K562 (cell line): ENCODE results near the gene ADAM22. TPM values are rescaled to one million over a fixed set of nuclear protein-coding genes. Genes with fewer than 3 reads are reported as not detected.

Experiments
- ATAC-seq: fragments of 200-7000 bp; cut with Tn5 transposase; 3 replicates; pipeline ENCODE4 v1.9.1; 2020; ENCODE audit warnings: moderate library complexity
- BruUV-seq: library from RNA; stranded (reverse); fragments of 400-500 nt; replicated peaks from 2 replicates; lab custom pipeline; 2021; lab: Mats Ljungman, UMichigan
- CTCF ChIA-PET: fragments of 300-600 bp; formaldehyde crosslinking; extraction: SDS; loops from one replicate; lab custom pipeline; 2021; ENCODE audit warnings: low intra/inter-chr PET ratio; lab: Yijun Ruan, JAX
- POLR2A ChIA-PET: fragments of 300-600, 350-650 bp; sonication (Branson Sonifier 250); formaldehyde crosslinking; extraction: SDS; loops from one replicate; lab custom pipeline; 2021; ENCODE audit warnings: antibody characterized with exemption, inconsistent platforms; lab: Yijun Ruan, JAX
- DNase-seq, 4 experiments: peaks; one replicate each; pipeline versions ENCODE4 v3.0.0 to v3.0.0-alpha.2; 2011 to 2018; ENCODE audit warnings: low spot score in 3 of 4, mixed read lengths in 3 of 4; ENCODE audit errors: extremely low read depth in 1 of 4
- FAIRE-seq: peaks from 2 replicates; lab custom pipeline; 2011; peaks lifted over from hg19 to GRCh38; lab: Jason Lieb, UNC
- H2AFZ ChIP-seq: 2 replicates; pipeline ENCODE4 v1.6.0; 2011; ENCODE audit warnings: low read depth, low read length, control low read depth, inconsistent platforms
- H3K27ac ChIP-seq: fragments of 200-600 bp; 3 replicates; pipeline ENCODE4 v1.8.0; 2011; ENCODE audit warnings: low read depth, mild to moderate bottlenecking, control low read depth, inconsistent platforms, low read length, moderate library complexity, mixed read lengths; ENCODE audit errors: extremely low read depth
- H3K27me3 ChIP-seq, 2 experiments: fragments of 300-600 bp in 1 of 2; 2 replicates in 1 of 2; 3 replicates in 1 of 2; pipeline versions ENCODE4 v1.6.0 to v1.8.0; 2011; ENCODE audit warnings: inconsistent platforms in 2 of 2, low read length in 2 of 2, mild to moderate bottlenecking in 1 of 2, mixed read lengths in 1 of 2, moderate library complexity in 1 of 2; ENCODE audit not compliant: control insufficient read depth in 2 of 2, insufficient read depth in 2 of 2
- H3K36me3 ChIP-seq: fragments of 300-600 bp; 3 replicates; pipeline ENCODE4 v1.8.0; 2011; ENCODE audit warnings: mild to moderate bottlenecking, low read length, inconsistent platforms; ENCODE audit not compliant: control insufficient read depth, insufficient read depth
- H3K4me1 ChIP-seq, 2 experiments: fragments of 200-600 bp in 1 of 2; replicated peaks in 1 of 2; 2 replicates in 1 of 2; 3 replicates in 1 of 2; pipeline versions ENCODE4 v1.5.1 to v1.8.0; 2011; ENCODE audit warnings: inconsistent platforms in 2 of 2, low read length in 2 of 2, mild to moderate bottlenecking in 1 of 2, mixed read lengths in 1 of 2, moderate library complexity in 1 of 2; ENCODE audit not compliant: control insufficient read depth in 2 of 2, insufficient read depth in 2 of 2
- H3K4me2 ChIP-seq: 2 replicates; pipeline ENCODE4 v1.6.1; 2011; ENCODE audit warnings: low read length, control low read depth, inconsistent platforms, mixed read lengths; ENCODE audit not compliant: insufficient read depth
- H3K4me3 ChIP-seq: fragments of 200-600 bp; sonication (generic), shearing (Covaris generic); 2 replicates; pipeline ENCODE4 v1.5.1; 2016; ENCODE audit warnings: control low read depth, inconsistent platforms
- H3K79me2 ChIP-seq: fragments of 200-600 bp; 3 replicates; pipeline ENCODE4 v1.8.0; 2011; ENCODE audit warnings: low read length, inconsistent platforms; ENCODE audit not compliant: control insufficient read depth, insufficient read depth
- H3K9ac ChIP-seq, 2 experiments: 2 replicates each; pipeline versions ENCODE4 v1.6.0 to v1.6.1; 2011; ENCODE audit warnings: low read depth in 2 of 2, low read length in 2 of 2, control low read depth in 1 of 2, inconsistent platforms in 1 of 2, mild to moderate bottlenecking in 1 of 2, mixed read lengths in 1 of 2; ENCODE audit not compliant: insufficient read depth in 1 of 2
- H3K9me1 ChIP-seq: one replicate; pipeline ENCODE4 v1.6.0; 2011; ENCODE audit warnings: inconsistent platforms, mild to moderate bottlenecking, low read length, moderate library complexity; ENCODE audit not compliant: control insufficient read depth, insufficient read depth
- H3K9me3 ChIP-seq: replicated peaks from 2 replicates; pipeline ENCODE4 v1.5.1; 2011; ENCODE audit warnings: low read depth, low read length, inconsistent platforms; ENCODE audit not compliant: control insufficient read depth, insufficient read depth
- H4K20me1 ChIP-seq: replicated peaks from 2 replicates; pipeline ENCODE4 v1.6.1; 2011; ENCODE audit warnings: low read length, inconsistent platforms, mixed read lengths; ENCODE audit not compliant: control insufficient read depth, insufficient read depth
- ELF4 ChIP-seq: fragments of 450-650 bp; formaldehyde crosslinking; IDR thresholded peaks from 2 replicates; pipeline ENCODE4 v1.4.0; 2022; ENCODE audit warnings: missing genetic modification characterization
- HLTF ChIP-seq: fragments of 450-650 bp; IDR thresholded peaks from 2 replicates; pipeline ENCODE4 v1.6.1; 2016
- HNRNPL ChIP-seq: fragments of 200-400 bp; formaldehyde crosslinking; IDR thresholded peaks from 2 replicates; pipeline ENCODE4 v1.6.1; 2017; ENCODE audit warnings: low read depth, mild to moderate bottlenecking, low read length
- NFATC3 ChIP-seq: fragments of 450-650 bp; IDR thresholded peaks from 2 replicates; pipeline ENCODE4 v1.6.1; 2017; ENCODE audit warnings: mild to moderate bottlenecking
- NUFIP1 ChIP-seq: fragments of 450-650 bp; IDR thresholded peaks from 2 replicates; pipeline ENCODE4 v1.6.1; 2018; ENCODE audit not compliant: partially characterized antibody
- ZNF165 ChIP-seq: fragments of 250-450 bp; sonication (Bioruptor Pico); IDR thresholded peaks from 2 replicates; pipeline ENCODE4 v1.4.0; 2020; ENCODE audit warnings: borderline replicate concordance
- ZNF263 ChIP-seq: sonication (generic); formaldehyde crosslinking; IDR thresholded peaks from 2 replicates; pipeline ENCODE4 v1.8.0; 2022; ENCODE audit warnings: mild to moderate bottlenecking, missing genetic modification reagents, borderline replicate concordance
- in situ Hi-C: fragments of 300-500 bp; cut with MboI; formaldehyde crosslinking; loops from 4 replicates; pipeline ENCODE4 v1.15.0; 2018; ENCODE audit warnings: inconsistent platforms, mixed read lengths
- intact Hi-C: fragments of 100-400 bp; cut with micrococcal nuclease; formaldehyde crosslinking; loops from 2 replicates; pipeline ENCODE4 v1.14.2; 2022
- polyA plus RNA-seq, 8 experiments: library from polyadenylated mRNA; depleted of rRNA in 4 of 8; stranded (reverse) in 5 of 8; unstranded in 3 of 8; fragments of >200 nt; fragmentation: Nextera tagmentation in 2 of 8; fragmentation: Illumina TruSeq in 1 of 8; extraction: Ambion mirVana in 2 of 8; extraction: Trizol in 1 of 8; gene quantifications; 2 replicates each; pipeline versions ENCODE4 v1.2.1 to v1.2.3, GENCODE V29; 2011 to 2014; ENCODE audit warnings: inconsistent platforms in 1 of 8, missing spikeins in 1 of 8
- total RNA-seq, 7 experiments: library from RNA; depleted of rRNA in 6 of 7; stranded (reverse); fragments of >200 nt in 6 of 7; fragmentation: Illumina TruSeq in 2 of 7; extraction: Trizol in 2 of 7; gene quantifications; 2 replicates each; pipeline versions ENCODE4 v1.2.1 to v1.2.3, GENCODE V29; 2011 to 2021; ENCODE audit warnings: low replicate concordance in 1 of 7
- TF ChIP-seq, protein P1 (sequence below), 2 experiments: fragments of 150-350 bp in 1 of 2; IDR thresholded peaks; 2 replicates each; pipeline ENCODE4 v1.6.1; 2012 to 2016; ENCODE audit warnings: low read depth in 2 of 2, low read length in 2 of 2, mild to moderate bottlenecking in 1 of 2, moderate library complexity in 1 of 2
- TF ChIP-seq, protein P2 (sequence below): fragments of 450-650 bp; IDR thresholded peaks from 2 replicates; pipeline ENCODE4 v1.6.1; 2016; ENCODE audit warnings: missing biosample characterization, missing genetic modification characterization
- TF ChIP-seq, protein P3 (sequence below): sonication (generic); formaldehyde crosslinking; IDR thresholded peaks from 2 replicates; pipeline ENCODE4 v1.8.1; 2023; ENCODE audit warnings: missing genetic modification reagents, mild to moderate bottlenecking, borderline replicate concordance

Gene ADAM22
- total and polyA plus RNA-seq, 9 of the 15 experiments (the other 6 are each of a cell fraction or from before 2014, with no cell fraction given): 0.01 to 0.58 (median 0.18) TPM

DNA sequence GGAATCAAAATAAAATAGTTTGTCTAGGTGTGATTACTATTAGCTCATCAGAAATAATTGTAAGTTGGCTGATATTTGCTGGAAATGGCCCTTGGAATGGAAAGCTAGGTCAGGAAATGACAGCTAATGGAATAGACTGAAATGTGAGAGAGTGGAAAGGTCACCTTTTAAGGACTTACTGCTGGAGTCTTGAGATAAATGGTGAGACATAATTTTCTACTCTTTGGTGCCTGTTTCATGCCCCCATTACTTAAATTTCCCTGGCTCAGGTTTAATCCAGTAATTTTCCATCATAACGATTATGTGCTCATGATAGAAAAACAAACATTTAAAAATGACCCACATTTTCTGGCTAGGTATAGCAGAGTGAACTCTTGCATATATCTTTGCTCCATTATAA, 123.6 kb downstream of the ADAM22 start (continued):
- TF ChIP-seq, protein P1, sequence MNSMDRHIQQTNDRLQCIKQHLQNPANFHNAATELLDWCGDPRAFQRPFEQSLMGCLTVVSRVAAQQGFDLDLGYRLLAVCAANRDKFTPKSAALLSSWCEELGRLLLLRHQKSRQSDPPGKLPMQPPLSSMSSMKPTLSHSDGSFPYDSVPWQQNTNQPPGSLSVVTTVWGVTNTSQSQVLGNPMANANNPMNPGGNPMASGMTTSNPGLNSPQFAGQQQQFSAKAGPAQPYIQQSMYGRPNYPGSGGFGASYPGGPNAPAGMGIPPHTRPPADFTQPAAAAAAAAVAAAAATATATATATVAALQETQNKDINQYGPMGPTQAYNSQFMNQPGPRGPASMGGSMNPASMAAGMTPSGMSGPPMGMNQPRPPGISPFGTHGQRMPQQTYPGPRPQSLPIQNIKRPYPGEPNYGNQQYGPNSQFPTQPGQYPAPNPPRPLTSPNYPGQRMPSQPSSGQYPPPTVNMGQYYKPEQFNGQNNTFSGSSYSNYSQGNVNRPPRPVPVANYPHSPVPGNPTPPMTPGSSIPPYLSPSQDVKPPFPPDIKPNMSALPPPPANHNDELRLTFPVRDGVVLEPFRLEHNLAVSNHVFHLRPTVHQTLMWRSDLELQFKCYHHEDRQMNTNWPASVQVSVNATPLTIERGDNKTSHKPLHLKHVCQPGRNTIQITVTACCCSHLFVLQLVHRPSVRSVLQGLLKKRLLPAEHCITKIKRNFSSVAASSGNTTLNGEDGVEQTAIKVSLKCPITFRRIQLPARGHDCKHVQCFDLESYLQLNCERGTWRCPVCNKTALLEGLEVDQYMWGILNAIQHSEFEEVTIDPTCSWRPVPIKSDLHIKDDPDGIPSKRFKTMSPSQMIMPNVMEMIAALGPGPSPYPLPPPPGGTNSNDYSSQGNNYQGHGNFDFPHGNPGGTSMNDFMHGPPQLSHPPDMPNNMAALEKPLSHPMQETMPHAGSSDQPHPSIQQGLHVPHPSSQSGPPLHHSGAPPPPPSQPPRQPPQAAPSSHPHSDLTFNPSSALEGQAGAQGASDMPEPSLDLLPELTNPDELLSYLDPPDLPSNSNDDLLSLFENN (IDR thresholded peaks at IDR 0.05; ENCODE audit: low read depth in 2 of 2, low read length in 2 of 2): no peak
- TF ChIP-seq NFATC3: no peak
- no peak for TF ChIP-seq ZNF165 (CRISPR knock-in tag)
- no peak for TF ChIP-seq ZNF263 (CRISPR knock-in tag)
- no peak for TF ChIP-seq ELF4 (CRISPR knock-in tag)

DNA sequence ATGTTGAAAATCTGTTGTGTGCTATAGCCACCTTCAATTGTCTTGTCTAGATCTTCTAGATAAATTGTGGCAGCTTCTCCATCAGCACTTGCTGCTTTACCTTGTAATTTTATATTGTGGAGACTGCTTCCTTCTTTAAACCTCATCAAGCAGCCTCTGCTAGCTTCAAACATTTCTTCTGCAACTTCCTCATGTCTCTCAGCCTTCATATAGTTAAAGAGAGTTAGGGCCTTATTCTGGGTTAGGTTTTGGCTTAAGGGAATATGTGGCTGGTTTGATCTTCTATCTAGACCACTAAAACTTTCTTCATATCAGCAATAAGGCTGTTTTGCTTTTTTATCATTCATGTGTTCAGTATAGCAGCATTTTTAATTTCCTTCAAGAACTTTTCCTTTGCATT, 128.2 kb downstream of the ADAM22 start:
- Histone ChIP-seq H3K79me2 (no peaks in the 10 kb centered on the region), H3K4me2 (no peak overlapping the region), H4K20me1 (no peaks in the 10 kb centered on the region), H2AFZ (no peak overlapping the region), H3K27ac (no peak overlapping the region), H3K27me3 (no peaks in the 10 kb centered on the region), H3K36me3 (no peaks in the 10 kb centered on the region), H3K9ac (no peak overlapping the region), H3K4me1 (no peaks in the 10 kb centered on the region), H3K9me1 (no peaks in the 10 kb centered on the region), H3K4me3 (no peak overlapping the region), H3K9me3 (no peaks in the 10 kb centered on the region)
- no TSS peak for BruUV-seq
- FAIRE-seq (no peak), ATAC-seq (no peak), DNase-seq (no peak)
- in situ Hi-C loops: no loop called here
- intact Hi-C loops: no loop called here
- ChIA-PET CTCF (no interaction called here), POLR2A (no interaction called here)
- no peak for TF ChIP-seq HLTF
- no peak for TF ChIP-seq HNRNPL
- TF ChIP-seq, protein P2, sequence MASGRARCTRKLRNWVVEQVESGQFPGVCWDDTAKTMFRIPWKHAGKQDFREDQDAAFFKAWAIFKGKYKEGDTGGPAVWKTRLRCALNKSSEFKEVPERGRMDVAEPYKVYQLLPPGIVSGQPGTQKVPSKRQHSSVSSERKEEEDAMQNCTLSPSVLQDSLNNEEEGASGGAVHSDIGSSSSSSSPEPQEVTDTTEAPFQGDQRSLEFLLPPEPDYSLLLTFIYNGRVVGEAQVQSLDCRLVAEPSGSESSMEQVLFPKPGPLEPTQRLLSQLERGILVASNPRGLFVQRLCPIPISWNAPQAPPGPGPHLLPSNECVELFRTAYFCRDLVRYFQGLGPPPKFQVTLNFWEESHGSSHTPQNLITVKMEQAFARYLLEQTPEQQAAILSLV: no peak
- TF ChIP-seq NUFIP1: no peak
- TF ChIP-seq, protein P3, sequence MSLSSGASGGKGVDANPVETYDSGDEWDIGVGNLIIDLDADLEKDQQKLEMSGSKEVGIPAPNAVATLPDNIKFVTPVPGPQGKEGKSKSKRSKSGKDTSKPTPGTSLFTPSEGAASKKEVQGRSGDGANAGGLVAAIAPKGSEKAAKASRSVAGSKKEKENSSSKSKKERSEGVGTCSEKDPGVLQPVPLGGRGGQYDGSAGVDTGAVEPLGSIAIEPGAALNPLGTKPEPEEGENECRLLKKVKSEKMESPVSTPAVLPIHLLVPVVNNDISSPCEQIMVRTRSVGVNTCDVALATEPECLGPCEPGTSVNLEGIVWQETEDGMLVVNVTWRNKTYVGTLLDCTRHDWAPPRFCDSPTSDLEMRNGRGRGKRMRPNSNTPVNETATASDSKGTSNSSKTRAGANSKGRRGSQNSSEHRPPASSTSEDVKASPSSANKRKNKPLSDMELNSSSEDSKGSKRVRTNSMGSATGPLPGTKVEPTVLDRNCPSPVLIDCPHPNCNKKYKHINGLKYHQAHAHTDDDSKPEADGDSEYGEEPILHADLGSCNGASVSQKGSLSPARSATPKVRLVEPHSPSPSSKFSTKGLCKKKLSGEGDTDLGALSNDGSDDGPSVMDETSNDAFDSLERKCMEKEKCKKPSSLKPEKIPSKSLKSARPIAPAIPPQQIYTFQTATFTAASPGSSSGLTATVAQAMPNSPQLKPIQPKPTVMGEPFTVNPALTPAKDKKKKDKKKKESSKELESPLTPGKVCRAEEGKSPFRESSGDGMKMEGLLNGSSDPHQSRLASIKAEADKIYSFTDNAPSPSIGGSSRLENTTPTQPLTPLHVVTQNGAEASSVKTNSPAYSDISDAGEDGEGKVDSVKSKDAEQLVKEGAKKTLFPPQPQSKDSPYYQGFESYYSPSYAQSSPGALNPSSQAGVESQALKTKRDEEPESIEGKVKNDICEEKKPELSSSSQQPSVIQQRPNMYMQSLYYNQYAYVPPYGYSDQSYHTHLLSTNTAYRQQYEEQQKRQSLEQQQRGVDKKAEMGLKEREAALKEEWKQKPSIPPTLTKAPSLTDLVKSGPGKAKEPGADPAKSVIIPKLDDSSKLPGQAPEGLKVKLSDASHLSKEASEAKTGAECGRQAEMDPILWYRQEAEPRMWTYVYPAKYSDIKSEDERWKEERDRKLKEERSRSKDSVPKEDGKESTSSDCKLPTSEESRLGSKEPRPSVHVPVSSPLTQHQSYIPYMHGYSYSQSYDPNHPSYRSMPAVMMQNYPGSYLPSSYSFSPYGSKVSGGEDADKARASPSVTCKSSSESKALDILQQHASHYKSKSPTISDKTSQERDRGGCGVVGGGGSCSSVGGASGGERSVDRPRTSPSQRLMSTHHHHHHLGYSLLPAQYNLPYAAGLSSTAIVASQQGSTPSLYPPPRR (CRISPR knock-in tag): no peak
